Right ventricle myocardium inferior (tissue), 1 donor: ENCODE data around the gene STK32B. TPM values are rescaled to one million over a fixed set of nuclear protein-coding genes. Genes with fewer than 3 reads are reported as not detected.
"Not testable (repeated sequence)": the region's sequence is repeated elsewhere in the genome, so short reads cannot be mapped to it uniquely, and the experiment has no call there.

Experiments
- ATAC-seq: fragments of 200-7000 bp; cut with Tn5 transposase; one replicate; pipeline ENCODE4 v1.9.1; 2020; ENCODE audit warnings: mild to moderate bottlenecking, moderate library complexity
- DNase-seq: peaks from one replicate; pipeline ENCODE4 v3.0.0; 2021; ENCODE audit errors: missing footprints
- intact Hi-C: fragments of 100-400 bp; cut with DNase I; formaldehyde crosslinking; loops from one replicate; pipeline ENCODE4 v1.11.0; 2022
- total RNA-seq: library from RNA; stranded (reverse); fragmentation: NEBNext Ultra II Directional; extraction: Animal tissue kit (Norgen Biotek cat#: 25700); gene quantifications from one replicate; pipeline ENCODE4 v1.2.1, GENCODE V29; 2021
- donor health status: DM: no; HTN: yes; CAD: no; lungs with severe emphysema.

STK32B gene
- total RNA-seq, 1 donor from 2014 or later: 0.89 TPM

DNA sequence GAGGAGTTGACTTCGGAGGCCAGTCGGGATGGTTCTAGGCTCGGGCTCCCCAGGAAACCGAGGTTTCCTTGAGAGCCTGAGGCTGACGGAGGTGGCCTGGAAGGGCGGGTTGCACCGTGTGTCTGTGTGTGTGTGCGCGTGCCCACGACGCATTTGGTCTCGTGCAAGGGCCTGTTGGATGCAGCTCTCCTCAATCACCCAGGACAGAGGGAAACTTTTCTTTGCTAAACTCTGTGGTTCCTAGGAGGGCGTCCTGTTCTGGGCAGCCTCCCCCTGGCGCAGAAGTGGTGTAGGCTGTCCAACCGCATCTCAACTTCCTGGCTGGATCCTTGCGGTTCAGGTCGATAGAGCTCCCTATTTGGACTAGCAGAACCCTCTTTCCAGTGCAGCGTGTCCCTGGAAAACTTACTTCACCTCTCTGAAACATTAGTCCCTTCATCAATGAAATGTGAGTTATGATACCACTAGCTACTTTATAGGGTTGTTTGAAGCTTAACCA lies 973 bp downstream of the STK32B start:
- intact Hi-C loops: loop anchor here (5.0 kb wide), 1 partner anchor 90 kb away; no protein-coding TSS in a partner anchor
- ATAC-seq: peak; percentile 19
- no peak for DNase-seq

DNA sequence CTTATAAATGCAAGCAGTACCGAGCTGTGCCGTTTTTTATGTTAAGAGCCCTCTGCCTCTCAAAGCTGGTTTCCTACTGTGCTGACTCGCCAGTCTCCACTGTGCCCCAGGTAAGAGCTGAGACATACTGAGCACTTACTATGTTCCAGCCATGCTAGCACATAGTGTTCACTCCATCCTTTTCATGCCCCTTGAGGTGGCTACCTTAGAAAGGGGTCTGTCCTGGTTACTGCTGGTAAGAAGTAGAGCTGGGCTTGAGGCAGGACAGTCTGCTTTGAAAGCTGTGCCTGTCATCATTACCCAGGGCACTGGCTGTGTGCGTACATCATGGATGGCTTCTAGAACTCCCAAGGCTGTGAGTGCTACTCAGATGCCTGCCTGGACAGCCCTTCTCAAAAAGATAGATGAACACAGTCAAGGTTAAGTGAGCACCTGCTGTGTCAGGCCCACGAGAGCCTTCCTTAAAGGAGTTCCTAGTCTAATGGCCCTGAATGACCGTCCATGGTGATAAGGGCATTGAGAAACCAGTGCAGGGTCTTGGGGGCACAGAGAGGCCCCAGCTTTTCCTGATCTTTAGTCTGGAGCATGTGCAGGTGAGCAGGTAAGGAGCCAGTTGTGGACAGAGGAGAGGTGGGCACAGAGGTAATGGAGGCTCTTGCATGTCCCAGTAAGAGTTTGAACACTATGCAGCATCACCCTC lies 1.6 kb downstream of the STK32B start:
- intact Hi-C loops: loop anchor here (5.0 kb wide), 1 partner anchor 89 kb away; no protein-coding TSS in a partner anchor
- ATAC-seq: no peak

DNA sequence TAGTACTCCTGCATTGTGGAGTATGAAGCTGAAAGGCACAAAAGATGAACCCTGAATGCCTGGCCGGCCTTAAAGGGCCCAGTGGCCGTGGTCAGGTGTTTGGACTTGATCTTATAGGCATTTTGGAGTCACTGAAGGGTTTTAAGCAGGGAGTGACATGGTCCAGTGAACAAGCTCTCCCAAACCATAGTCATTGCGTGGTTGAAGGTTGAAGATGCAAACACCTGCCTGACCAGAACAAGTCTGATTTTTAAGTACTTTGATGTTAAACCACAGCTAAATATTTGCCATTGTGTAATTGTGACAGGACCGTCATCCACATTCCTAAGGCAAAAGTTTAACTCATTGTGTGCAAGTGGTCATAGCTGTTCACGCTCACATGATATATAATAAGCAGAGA lies 3.3 kb downstream of the STK32B start:
- ATAC-seq (no peak), DNase-seq (no peak)
- intact Hi-C loops: loop anchor here (5.0 kb wide), 1 partner anchor 88 kb away; no protein-coding TSS in a partner anchor

More for the DNA sequence above, 1.6 kb downstream of the STK32B start:
- DNase-seq: no peak

DNA sequence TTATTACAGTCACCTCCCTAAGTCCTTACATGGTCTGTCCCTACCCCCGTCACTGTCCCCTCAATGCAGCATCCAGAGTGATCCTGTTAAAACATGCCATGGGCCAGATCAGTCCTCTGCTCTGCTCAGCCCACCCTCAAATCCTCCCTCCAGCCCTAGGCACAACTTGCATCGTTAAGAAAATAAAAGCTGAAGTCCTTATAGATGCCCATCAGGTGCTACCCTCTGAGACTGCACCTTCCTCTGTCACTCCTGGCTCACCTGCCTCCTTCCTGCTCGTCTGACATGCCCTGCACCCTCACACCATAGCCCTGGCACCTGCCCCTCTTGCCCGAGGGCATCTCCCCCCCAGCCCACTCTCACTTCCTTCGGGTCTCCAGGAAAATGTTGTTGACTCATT lies 4.1 kb downstream of the STK32B start:
- DNase-seq (no peak), ATAC-seq (no peak)
- intact Hi-C loops: no loop called here

DNA sequence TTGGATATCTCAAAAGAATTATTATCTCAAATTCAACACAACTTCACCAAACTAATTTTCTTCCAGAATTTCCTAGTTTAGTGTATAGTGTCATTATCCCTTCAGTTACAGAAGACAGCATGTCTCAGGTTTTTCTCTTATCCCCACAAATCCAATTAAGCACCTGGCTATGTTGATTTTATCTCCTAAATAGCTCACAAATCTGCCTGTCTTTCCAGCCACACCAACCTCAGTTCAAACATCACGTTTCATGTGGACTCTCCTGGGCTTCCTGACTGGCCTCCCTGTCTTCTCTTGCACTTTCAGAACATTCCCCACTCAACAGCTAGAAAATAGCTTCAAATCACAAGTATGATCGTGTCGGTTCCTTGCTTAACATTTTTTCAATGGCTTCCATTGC lies 14.8 kb downstream of the STK32B start:
- DNase-seq: no peak
- intact Hi-C loops: no loop called here

DNA sequence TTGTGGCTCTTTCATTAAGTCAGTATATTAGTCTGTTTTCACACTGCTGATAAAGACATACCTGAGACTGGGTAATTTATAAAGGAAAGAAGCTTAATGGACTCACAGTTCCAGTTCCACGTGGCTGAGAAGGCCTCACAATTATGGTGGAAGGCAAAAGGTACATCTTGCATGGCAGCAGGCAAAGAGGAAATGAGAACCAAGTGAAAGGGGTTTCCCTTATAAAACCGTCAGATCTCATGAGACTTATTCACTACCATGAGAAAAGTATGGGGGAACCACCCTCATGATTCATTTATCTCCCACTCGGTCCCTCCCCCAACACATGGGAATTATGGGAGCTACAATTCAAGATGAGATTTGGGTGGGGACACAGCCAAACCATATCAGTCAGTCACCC lies 15.7 kb downstream of the STK32B start:
- intact Hi-C loops, ATAC-seq, DNase-seq: not testable (repeated sequence)

More for the DNA sequence above, 14.8 kb downstream of the STK32B start:
- no peak for ATAC-seq

DNA sequence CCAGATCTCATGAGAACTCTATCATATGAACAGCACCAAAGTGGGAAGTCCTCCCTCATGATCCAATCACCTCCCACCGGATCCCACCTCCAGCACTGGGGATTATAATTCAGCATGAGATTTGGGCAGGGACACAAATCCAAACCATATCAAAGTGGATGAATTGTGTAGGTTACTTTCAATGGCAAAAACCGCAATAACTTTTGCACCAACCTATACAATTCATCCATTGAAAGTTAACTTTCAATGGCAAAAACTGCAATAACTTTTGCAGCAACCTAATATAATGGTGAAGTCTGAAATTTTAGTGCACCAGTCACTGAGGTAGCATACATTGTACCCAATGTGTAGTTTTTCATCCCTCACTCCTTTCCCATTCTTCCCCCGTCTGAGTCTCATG lies 16.6 kb downstream of the STK32B start:
- DNase-seq (no peak), ATAC-seq (no peak)
- intact Hi-C loops: no loop called here

DNA sequence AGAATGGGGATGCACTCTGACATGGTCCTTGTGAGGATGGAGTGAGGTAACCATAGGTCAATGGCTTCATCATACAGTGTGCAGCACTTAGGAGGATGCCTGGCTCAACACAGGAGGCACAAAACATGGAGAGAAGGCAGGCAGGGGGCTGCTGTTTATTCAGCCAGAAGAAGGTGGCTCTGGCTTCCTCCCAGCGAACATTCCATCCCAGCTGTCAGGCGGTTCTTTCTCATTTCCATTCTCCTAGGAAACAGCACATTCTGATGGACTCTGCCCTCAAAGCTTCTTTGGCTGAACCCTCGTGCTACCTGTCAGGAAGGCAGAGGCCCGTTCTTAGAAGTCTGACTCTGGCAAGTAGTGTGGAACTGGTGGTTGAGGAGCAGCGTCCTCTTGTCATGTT lies 18.6 kb downstream of the STK32B start:
- intact Hi-C loops: no loop called here
- no peak for ATAC-seq
- DNase-seq: no peak

DNA sequence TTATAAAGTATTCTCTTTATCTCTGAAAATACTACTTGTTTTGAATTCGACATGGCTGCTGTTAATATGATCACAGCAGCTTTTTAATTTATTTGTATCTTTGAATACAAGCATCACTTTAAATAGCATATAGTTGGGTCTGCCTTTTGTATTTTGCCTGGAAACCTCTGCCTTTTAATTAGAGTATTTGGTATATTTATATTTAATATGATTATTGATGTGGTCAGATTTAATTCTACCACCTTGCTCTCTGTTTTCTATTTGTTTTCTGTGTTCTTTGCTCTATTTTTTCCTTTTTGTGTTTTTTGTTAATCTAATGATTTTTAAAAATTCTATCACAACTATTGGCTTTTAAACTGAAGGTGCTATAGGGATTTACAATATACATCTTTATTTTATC lies 21.7 kb downstream of the STK32B start:
- DNase-seq: no peak
- ATAC-seq: no peak
- intact Hi-C loops: no loop called here

DNA sequence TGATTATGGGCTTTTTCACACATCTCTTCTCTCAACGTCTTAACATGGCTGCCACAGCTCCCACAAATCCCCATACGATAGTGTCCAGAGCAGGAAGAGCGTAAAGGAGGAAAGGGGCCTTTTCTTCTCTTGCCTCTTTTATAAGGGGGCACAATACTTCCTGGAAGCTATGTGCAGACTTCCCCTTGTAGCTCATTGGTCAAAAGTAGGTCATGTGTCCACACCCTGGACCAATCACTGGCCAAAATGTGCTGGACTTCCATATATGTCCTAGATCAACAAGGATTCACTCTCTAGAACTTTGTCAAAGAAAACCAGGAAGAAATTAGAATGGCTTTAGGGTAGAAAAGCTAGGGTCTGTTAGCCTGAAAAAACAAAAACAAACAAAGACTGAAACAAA lies 26.7 kb downstream of the STK32B start:
- DNase-seq (no peak), ATAC-seq (no peak)
- intact Hi-C loops: no loop called here

DNA sequence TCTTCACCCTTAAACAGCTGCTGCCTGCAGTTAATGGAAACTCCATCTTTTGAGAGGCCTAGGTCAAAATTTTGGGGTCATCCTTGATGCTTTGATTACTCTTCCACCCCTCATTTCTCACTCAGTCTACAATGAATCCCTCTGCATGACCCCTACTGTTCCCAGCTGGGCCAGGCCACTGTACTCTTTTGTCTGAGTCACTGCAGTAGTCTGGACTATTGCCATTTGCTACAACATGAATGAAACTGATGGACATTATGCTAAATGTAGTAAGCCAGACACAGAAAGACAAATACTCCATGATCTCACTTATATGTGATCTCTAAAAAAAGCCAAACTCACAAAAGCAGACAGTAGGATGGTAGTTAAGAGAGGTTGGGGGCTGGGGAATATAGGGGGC lies 28.3 kb downstream of the STK32B start:
- intact Hi-C loops: no loop called here
- ATAC-seq (no peak), DNase-seq (no peak)

DNA sequence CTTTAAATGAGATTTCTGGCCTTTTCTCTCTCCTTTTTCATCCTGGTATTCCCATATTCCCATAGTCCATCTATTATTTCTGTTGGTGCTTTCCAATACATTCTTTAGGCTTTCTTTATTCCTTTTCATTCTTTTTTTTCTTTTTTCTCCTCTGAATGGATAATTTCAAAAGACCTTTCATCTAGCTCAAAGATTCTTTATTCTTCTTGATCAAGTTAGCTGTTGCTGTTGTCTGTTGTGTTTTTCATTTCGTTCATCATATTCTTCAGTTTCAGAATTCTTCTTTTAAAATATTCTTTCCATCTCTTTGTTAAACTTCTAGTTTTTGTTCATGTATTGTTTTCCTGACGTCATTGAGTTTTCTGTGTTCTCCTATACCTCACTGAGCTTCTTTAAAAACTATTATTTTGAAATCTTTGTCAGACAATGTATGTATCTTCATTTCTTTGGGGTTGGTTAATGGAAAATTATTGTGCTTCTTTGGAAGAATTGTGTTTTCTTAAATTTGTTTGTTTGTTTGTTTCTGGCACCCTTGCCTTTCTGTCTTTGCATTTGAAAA lies 30.2 kb downstream of the STK32B start:
- intact Hi-C loops: no loop called here

DNA sequence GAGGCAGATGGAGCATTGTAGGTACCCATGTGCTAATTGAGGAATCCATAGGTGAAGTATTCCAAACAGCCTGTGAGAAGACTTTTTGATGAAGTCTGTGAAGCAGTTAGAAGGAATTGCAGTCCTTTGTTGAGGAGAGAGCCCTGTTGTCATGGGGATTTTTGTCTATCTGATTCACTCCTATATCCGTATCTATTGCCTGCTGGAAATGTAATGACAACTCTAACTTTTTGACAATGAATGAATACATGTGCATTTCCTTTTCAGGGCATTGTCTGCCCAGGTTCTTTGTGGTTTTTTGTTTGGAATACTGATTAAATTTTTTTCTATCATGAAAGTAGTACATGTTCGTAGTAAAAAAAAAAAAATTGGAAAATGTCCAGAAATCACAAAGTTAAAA lies 31.1 kb downstream of the STK32B start:
- intact Hi-C loops: no loop called here
- no peak for DNase-seq
- no peak for ATAC-seq

More for the DNA sequence above, 30.2 kb downstream of the STK32B start:
- DNase-seq (no peak), ATAC-seq (no peak)

DNA sequence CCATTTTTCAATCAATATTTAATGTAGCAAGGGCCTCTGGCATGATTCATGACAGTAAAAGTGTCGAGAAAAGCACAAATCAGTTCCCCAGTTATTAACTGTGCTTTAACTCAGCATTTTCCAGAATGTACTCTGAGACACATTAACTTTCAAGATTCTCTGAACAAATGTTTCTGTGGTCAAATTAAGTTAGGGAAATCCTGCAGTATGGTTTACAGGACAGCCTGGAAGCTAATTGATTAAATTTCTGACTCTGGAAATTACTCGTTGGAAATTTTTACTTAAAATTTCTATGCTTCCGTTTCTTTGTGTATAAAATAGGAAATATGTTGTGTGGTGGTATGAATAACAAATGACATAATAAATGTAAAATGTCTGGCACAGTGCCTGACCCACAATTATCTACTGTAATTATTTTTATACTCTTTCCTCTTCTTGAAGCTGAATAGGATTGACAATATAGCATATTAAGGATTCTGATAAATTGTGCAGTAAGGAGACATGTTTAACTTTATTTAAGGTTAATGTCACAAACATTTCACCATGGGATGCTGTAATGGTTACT lies 33.7 kb downstream of the STK32B start:
- ATAC-seq (no peak), DNase-seq (no peak)
- intact Hi-C loops: no loop called here

DNA sequence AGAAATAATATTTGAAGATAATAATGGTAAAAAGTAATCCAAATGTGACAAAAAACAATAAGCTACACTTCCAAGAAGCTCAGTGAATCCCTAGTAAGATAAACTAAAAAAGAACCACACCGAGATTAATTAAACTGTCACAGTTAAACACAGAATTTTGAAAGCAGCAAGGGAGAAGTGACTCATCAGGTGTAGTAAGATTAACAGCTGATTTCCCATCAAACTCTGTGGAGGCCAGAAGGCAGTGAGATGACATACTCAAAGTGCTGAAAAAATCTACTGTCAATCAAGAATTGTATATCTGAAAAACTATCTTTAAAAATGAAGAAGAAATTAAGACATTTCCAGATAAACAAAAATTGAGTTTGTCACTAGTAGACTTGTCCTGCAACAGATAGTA lies 35.3 kb downstream of the STK32B start:
- ATAC-seq (no peak), DNase-seq (no peak)
- intact Hi-C loops: no loop called here

DNA sequence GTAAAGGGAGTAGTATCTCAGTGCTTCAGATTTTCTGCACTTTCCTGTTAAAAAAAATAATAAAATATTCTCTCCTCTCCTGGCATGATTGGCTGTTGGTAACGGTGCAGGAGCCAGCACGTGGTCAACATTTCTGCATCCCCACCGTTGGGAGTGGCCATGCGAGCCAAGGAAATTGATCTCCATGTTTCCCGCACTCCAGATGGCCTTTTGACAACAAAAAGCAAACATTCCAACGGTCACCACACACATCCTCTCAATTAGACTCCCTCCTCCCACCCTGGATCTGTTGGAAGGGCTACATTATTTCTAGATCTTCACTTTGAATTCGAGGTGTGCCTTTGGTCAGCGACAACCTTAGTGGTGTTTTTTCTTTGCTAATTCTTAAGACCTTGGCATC lies 45.0 kb downstream of the STK32B start:
- no peak for ATAC-seq
- no peak for DNase-seq
- intact Hi-C loops: no loop called here

DNA sequence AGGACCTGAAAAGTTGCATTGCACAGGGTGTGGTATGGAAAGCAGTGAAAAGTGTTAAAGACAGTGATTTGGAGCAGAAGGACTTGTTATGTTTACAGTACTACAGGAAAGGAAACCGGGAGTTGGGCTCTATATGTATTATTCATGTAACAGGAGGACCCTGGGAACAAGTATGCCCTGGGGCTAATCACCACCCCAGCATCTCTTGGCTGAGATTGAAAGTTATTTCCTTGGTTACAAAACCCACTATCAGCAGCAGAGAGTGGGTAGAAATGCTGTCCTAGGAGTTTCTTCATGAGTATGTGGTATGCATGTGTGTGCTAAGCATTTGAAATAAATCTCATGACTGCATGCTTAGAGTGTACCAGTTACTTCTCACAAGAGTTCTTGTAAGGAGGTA lies 46.9 kb downstream of the STK32B start:
- DNase-seq: no peak
- intact Hi-C loops: no loop called here
- ATAC-seq: no peak

DNA sequence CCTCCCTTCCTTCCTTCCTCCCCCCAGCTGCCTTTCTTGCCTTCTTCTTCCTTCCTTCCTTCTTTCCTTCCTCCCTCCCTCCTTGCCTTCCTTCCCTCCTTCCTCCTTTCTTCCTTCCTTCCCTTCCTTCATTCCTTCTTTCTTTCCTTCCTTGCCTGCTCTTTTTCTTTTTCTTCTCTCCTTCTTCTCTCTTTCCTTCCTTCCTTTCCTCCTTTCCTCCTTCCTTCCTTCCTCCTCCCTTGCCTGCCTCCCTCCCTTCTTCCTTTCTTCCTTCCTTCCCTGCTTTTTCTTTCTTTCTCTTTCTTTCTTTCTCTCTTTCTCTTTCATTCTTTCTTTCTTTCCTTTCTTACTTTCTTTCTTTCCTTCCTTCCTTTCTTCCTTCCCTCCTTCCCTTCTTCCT lies 49.1 kb downstream of the STK32B start:
- ATAC-seq (no peak), DNase-seq (no peak)
- intact Hi-C loops: no loop called here

DNA sequence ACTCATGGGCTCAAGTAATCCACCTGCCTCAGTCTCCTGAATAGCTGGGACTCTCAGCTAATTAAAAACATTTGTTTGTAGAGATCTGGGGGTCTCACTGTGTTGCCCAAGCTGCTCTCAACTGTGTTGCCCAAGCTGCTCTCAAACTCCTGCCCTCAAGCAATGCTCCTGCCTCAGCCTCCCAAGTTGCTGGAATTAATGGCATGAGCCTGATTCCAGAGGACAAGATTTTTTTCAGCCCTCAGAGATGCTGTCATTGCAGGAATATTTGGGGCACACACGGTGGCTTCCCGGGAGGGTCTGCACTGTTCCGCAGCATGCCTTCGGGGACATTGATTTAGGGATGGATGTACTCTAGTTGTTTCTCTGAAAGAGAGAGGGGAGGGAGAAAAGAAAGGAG lies 49.7 kb downstream of the STK32B start:
- no peak for ATAC-seq
- no peak for DNase-seq
- intact Hi-C loops: no loop called here

DNA sequence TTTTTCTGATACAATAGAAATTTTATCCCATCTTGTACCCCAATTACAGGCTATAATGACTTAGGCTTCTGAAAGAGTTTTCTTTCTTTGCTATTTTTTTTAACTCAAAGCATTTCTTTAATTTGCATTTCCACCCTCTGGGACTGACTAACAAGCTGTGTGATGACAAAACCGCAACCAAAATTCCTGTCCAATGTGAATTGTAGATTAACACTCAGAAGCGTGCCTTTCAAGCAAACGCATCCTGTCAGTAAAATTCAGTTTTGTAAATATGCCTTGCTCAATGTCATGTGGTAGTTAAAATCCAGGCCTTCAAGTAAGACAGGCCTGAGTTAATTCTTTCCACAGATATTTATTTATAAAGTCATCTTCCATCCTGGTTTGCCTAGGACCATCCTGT lies 50.3 kb downstream of the STK32B start:
- DNase-seq: no peak
- intact Hi-C loops: no loop called here
- ATAC-seq: no peak
